GM21447 (cell line): ENCODE measurements around the gene CNGA3.
"Not testable (repeated sequence)": the region's sequence is repeated elsewhere in the genome, so short reads cannot be mapped to it uniquely, and the experiment has no call there.

Experiments used
- ATAC-seq: cut with Tn5 transposase; IDR thresholded peaks from one replicate; pipeline ENCODE4 v1.9.1; 2021; ENCODE audit not compliant: unreplicated experiment

CNGA3 gene

DNA sequence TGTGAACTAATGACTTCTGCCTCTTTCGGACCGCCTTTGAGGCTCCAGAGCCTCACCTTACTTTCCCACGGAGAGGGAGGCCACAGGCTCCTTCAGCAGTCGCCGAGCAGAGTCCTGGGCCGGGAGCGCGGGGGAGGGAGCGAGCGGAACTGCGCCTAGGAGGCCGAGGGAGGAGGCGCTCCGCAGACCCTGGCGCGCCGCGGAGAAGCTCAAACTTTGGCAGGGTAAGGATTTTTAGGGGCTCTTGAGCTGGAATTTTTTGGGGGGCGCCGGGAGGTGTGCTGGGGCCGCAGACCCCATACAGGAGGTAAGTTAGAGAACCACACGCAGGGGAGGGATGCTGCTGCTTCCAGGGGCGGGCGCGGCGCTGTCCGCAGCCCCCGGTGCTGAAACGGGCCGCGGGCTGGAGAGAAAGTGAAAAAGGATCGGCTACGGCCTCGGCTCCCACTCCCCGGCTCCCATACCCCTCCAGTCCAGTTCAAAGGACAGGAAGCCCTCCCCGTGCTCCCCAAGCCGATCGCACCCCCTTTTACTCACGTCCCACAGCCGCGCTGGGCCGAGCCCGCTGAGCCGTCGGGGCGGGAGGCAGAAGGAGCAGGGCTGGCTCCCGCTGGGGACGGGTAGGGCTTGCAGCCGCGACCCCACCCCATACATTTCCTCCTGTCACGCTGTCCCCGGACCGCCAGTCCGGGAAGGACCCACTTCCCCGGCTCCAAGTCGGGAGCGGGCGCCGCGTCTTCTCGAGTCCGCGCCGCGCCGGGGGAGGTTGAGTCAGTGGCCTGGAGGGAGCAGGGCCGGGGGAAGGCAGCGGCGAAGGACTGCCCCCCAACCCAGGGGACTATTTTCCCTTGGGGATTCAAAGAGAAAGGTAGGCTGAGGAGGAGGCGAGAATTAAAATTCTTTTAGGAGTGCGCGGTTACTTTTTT, at the start of gene CNGA3:
CNGA3 (plus strand) TSS at position 146 of the 926 bp plus-strand sequence. CDS start 23,520 bp downstream, outside the sequence.
- ATAC-seq, result no peak

- no peak for ATAC-seq
These were observed 48.2 kb upstream of the CNGA3 start for GRCh38 chr2:98297817-98298682.

DNA sequence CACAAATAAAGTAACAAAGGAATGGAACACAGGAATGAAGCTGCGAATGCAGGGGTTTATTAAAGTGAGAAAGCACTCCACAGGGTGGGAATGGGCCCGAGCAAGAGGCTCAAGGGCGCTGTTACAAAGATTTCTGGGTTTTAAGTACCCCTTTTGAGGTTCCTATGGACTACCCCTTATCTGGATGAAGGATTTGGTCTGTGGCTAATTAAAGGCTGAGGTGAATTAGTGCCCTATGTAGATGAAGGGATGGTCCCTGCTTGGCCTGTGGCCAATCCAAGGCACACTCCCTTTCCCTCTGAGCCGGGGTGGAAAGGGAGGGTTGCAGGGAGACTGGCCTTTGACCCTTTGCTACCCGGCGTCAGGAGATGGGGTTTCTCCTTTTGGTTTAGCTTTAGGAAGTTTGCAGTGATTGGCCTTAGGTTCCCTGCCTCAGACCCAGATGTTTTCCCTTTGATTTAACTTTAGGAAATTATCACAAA, 47.5 kb upstream of the CNGA3 start:
- no peak for ATAC-seq

- ATAC-seq, result no peak
These were observed 46.9 kb upstream of the CNGA3 start for GRCh38 chr2:98299211-98299905.

GRCh38 chr2:98300141-98300874, 45.9 kb upstream of the CNGA3 start:
- no peak for ATAC-seq

- no peak for ATAC-seq
These were observed 44.8 kb upstream of the CNGA3 start for GRCh38 chr2:98301469-98301868.

GRCh38 chr2:98307131-98307696, 39.0 kb upstream of the CNGA3 start:
- ATAC-seq, result not testable (repeated sequence)

- no peak for ATAC-seq
These were observed 38.2 kb upstream of the CNGA3 start for GRCh38 chr2:98308068-98308467.

DNA sequence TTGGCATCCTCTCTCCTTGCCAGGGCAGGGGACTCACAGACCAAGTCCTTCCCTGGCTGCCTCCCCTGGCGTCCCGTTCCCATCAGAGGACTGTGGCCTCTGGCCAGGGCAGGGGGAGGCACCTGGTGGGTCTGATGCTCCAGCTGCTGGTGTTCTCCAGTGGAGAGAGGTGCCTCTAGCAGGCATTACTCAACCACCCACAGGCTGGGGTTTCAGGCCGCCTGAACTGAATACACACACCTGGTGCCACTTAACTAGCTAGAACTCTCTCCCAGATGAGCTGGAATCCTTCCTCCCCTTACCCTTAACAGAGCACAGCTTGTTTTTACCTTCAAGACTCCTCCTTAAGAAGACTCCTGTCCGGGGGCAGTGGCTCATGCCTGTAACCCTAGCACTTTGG, 37.7 kb upstream of the CNGA3 start:
- ATAC-seq, result no peak

DNA sequence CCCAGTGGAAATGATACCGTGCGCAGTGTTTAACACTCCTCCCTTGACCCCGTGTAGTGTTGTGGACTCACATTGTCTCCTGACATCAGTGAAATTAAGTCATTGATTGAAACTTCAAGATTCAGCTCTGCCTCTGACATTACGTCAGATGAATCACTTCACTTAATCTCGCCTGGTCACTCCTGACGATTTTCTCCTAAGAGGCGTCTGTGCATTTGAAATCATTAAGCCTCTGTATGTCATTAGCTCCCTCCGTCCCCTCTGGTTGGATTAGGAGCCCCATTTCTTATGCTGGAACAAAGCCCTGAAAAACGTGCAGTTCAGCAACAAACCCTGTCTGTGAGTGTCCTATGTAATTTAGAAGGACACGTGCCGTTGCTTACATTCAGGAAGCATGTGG, 36.7 kb upstream of the CNGA3 start:
- no peak for ATAC-seq

DNA sequence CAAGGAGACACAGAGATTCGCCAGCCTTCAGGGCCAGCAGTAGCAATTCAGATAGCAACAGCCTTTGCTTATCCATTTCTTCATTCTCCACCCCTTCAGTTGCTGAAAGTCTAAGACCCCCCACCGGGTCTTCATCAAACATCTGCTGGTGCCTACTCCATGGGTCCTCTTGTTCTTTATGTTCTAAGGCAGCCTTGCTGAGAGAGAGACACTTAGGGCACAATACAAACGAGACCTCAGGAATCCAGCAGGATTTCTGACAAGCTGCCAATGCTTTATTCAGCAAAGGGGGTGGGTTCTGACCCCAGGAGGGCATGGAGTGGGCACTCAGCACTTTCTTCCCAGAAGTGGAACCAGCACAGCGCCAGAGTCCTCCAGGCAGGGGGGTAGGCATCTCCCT, 36.2 kb upstream of the CNGA3 start:
- ATAC-seq, result no peak

DNA sequence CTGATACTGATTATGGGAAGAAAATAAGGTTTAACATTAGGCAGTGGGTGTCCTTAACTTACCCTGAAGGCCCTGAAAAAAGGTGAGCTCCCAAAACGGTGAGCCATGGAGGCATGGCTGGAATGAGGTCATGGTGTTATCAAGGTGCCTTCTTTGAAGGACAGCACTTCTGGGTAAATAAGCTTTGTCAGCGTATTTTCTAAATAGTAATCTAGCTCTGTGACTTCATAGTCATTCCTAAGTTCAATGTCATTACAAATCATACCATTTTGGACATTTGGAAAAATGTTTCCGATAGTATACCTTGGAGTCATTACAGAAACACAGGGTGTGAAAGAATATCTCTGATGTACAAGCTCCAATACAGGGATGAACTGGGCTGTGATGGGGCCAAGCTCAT, 35.2 kb upstream of the CNGA3 start:
- ATAC-seq, result no peak

DNA sequence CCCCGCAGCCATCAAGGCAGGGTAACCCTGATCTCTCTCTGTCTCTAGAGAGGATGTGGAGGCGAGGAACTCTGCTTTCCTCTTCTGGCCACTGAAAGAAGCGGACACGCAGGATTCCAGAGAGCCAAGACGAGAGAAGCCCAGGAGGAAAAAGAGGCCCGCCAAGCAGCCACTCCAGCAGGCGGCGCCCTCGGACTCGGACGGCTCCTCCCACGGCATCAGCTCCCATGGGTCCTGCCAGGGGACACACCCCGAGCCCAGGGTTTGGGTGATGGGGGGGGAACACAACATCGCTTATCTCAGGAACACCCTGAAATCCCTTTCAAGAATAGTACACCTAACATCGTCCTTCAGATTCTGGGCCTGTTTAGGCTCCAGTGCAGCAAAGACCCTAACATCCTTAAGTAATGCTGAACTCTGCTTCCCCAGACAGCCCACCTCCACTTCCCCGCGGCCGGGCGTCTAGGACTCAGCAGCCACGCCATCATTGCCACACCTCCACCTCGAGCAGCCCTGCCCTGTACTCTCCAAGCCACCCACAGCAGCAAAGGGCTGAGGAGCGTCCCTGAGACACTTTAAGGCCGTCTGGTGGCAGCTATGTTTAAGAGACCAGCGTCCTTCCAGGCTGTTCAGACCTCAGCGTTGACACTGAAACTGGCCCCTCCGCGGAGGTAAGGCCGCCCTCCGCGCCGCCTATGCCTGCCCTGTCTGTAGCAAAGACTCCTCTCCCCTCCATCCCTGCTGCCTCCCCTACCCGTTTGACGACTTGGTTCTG, 34.3 kb upstream of the CNGA3 start:
- ATAC-seq, result no peak

DNA sequence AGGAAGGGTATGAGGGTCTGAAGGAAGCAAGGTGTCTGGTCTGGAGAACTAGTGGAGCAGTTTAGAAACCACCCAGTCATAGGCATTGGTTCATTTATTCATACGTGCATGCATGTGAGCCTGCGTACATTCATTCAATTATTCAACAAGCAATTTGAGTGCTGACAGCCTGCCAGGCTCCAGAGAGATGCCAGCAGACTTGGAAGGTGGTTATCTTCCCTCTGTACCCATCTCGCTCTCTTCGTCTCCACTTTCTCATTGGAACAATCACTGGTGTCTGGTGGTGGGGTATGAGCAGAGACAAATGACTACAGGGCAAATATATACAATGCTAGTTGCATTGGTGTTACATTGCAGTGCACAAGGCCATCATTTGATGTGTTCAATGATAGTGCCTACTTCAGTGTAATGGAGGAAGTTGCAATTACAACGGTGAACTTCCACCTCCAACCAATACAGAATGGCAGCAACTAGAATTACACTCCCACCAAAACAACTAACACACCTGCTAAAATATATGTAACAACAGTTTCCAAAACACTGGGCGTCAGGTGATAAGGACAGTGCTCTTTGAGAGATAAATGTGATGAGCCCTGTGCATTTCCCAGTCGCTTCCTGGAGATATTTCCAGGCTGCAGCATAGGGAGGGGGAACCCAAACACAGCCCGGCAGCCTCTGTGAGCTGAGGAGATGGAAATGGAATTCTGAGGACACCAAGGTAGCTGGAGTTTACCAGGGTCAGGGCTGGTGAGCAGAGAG, 32.6 kb upstream of the CNGA3 start:
- ATAC-seq, result no peak

DNA sequence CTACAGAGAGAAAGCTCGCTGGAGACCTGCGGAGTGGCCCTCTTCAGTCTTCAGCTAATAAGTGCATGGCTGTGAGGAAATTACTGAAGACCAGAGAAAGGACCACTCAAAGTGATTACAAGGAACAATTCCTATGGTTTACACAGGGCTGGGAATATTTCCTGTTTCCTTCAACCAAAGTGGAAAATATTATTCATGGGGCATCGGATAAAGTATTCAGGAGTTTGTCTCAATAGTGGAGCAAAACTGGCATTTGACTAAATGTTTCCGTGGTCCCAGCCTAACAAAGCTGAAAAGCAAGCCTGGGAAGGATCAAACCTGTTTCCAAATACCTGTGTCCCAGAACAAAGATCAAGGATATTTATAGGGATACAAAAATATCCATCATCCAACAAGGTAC, 32.0 kb upstream of the CNGA3 start:
- no peak for ATAC-seq

GRCh38 chr2:98315957-98316356, 30.3 kb upstream of the CNGA3 start:
- no peak for ATAC-seq

DNA sequence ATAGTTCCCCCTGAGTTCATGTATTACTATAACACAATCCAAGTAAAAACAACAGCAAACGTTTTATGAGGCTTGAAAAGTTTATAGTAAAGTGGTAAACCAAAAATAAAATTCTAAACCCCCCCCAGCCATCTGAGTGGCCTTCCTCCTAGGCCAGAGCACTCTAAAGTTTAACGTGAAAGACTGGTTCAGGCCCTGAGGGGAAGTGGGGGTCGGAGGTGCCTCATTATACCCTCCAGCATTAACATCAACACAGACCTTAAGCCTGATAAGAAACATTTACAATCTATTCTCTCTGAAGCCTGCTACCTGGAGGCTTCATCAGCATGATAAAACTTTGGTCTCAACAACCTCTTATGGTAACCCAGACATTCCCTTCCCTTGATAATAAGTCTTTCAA, 29.0 kb upstream of the CNGA3 start:
- ATAC-seq, result no peak

GRCh38 chr2:98320171-98320570, 26.1 kb upstream of the CNGA3 start:
- not testable (repeated sequence) for ATAC-seq

GRCh38 chr2:98324181-98324580, 22.1 kb upstream of the CNGA3 start:
- no peak for ATAC-seq
